ENCODE data around the gene FADS2.

FADS2 gene

DNA sequence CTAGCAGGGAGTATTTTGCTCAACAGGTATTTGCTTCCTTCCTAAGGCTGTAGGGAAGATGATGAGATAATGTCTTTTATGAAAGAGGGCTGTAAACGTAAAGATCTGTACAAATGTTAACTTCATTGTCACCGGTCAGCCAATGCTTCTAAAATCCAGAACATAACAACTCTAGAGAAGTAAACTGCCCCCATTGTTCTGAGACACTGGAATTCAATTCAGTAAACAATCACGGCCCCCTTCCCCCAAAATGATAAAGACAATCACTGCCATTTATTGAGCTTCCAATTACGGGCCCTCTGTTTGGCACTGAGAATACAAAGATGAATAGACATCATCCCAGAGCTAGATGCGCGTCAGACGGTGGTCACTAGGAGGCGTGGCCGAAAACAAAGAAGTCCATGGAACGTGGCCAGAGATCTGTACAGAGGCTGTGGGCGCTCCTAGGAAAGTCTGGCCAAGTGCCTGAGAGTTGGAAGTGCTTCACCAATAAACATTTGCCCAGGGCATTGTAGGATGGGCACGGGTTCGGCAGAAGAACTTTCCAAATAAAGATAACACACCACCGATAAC lies 36.3 kb upstream of the FADS2 start:
- TF ChIP-seq CTCF (IDR thresholded peaks at IDR 0.05; ENCODE audit: low read depth, low read length, missing control alignments) = no peak
- peak overlapping the region; percentile 99 for H3K4me3 ChIP-seq (replicated peaks; ENCODE audit: low read depth, low read length)
- DNase-seq (ENCODE audit: extremely low read depth, low read depth) = peak; percentile 73

DNA sequence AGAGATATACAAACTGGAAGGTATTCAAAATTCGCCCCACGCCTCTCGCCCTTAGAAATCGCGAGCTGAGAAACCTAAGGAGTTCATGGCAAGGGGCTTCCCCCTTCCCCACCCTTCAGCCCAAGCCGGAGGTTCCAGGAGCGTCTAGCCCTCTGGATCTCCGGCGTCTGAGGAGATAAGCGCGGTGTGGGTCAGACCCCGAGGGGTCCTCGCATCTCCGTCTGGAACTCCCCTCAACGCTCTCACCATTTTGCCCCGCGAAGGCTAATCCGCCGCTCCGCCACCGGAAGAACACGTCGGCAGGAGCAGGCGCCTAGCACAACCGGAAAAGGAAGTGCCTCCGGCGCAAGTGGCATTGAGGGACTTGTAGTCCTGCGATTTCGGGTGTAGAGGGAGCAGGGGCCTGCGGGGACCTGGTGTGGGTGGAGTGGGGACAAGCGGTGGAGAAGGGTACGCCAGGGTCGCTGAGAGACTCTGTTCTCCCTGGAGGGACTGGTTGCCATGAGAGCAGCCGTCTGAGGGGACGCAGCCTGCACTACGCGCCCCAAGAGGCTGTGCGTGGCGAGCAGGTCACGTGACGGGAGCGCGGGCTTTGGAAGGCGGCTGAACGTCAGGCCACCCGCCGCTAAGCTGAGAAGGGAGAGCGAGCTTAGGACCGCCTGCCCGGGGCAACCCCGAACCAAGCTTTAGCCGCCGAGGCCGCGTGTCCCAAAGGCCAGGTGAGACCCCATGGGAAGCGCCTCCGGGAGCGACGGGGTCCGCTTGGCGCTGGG lies 35.6 kb upstream of the FADS2 start, which contains the start of the genes FEN1 and TMEM258:
Gene FEN1 (plus strand): TSS at position 602 of the 773 bp plus-strand sequence. CDS start 2,451 bp downstream, outside the sequence.
Gene TMEM258 (minus strand): TSS at position 290 of the 773 bp plus-strand sequence. CDS start 41 bp downstream, at position 249.
- peak; percentile 77 for DNase-seq (ENCODE audit: extremely low read depth, low read depth)
- no peak for TF ChIP-seq CTCF (IDR thresholded peaks at IDR 0.05; ENCODE audit: low read depth, low read length, missing control alignments)
- peak within 1 kb of the TSS; percentile 99 for H3K4me3 ChIP-seq (replicated peaks; ENCODE audit: low read depth, low read length)

- DNase-seq (ENCODE audit: extremely low read depth, low read depth) = no peak
- no peak for TF ChIP-seq CTCF (IDR thresholded peaks at IDR 0.05; ENCODE audit: low read depth, low read length, missing control alignments)
- H3K4me3 ChIP-seq (replicated peaks; ENCODE audit: low read depth, low read length) = peak overlapping the region; percentile 99
Observed at GRCh38 chr11:61793083-61793828, 34.8 kb upstream of the FADS2 start.

GRCh38 chr11:61793829-61794204 lies 34.3 kb upstream of the FADS2 start:
- no peak for DNase-seq (ENCODE audit: extremely low read depth, low read depth)
- peak overlapping the region; percentile 99 for H3K4me3 ChIP-seq (replicated peaks; ENCODE audit: low read depth, low read length)
- no peak for TF ChIP-seq CTCF (IDR thresholded peaks at IDR 0.05; ENCODE audit: low read depth, low read length, missing control alignments)

GRCh38 chr11:61794579-61794978 lies 33.5 kb upstream of the FADS2 start:
- H3K4me3 ChIP-seq (replicated peaks; ENCODE audit: low read depth, low read length) = peak overlapping the region; percentile 99
- TF ChIP-seq CTCF (IDR thresholded peaks at IDR 0.05; ENCODE audit: low read depth, low read length, missing control alignments) = no peak
- DNase-seq (ENCODE audit: extremely low read depth, low read depth) = no peak

GRCh38 chr11:61795459-61795858 lies 32.6 kb upstream of the FADS2 start:
- TF ChIP-seq CTCF (IDR thresholded peaks at IDR 0.05; ENCODE audit: low read depth, low read length, missing control alignments) = no peak
- H3K4me3 ChIP-seq (replicated peaks; ENCODE audit: low read depth, low read length) = no peak overlapping the region
- DNase-seq (ENCODE audit: extremely low read depth, low read depth) = no peak

Data from HFF-Myc (cell line).